ENCODE measurements around the gene LRP5. TPM values are rescaled to one million over a fixed set of nuclear protein-coding genes. Genes with fewer than 3 reads are reported as not detected.

The LRP5 gene
- 10 to 100 TPM; 27.3 to 60.1 (median 35.0) TPM for total RNA-seq

- H3K27me3 ChIP-seq: no peaks in the 10 kb centered on the region
- 20% methylated on average over 15 of the region's 85 CpGs for WGBS
- H3K27ac ChIP-seq: peak within 1 kb of the TSS; percentile 83
- peak within 1 kb of the TSS; percentile 74 for H3K4me3 ChIP-seq
- H3K4me1 ChIP-seq: peaks cover 36% of the 10 kb centered on the region
- TF ChIP-seq POLR2A (IDR thresholded peaks at IDR 0.05): no peak
- no peak for TF ChIP-seq EP300 (IDR thresholded peaks at IDR 0.05)
- TF ChIP-seq POLR2AphosphoS5 (IDR thresholded peaks at IDR 0.05): no peak
- TF ChIP-seq CTCF (IDR thresholded peaks at IDR 0.05): no peak
- no peaks in the 10 kb centered on the region for H3K36me3 ChIP-seq
- no peaks in the 10 kb centered on the region for H3K9me3 ChIP-seq
- DNase-seq (ENCODE audit: low spot score in 2 of 2): no peak
These were observed at the start of gene LRP5 for GRCh38 chr11:68312117-68312779. LRP5 (plus strand) TSS chr11:68312591; CDS start chr11:68312715, 124 bp downstream.

- Histone ChIP-seq H3K27me3 (no peaks in the 10 kb centered on the region), H3K9me3 (no peaks in the 10 kb centered on the region), H3K36me3 (peaks cover 68% of the 10 kb centered on the region), H3K27ac (no peak overlapping the region), H3K4me1 (no peaks in the 10 kb centered on the region), H3K4me3 (no peak overlapping the region)
- TF ChIP-seq EP300 (IDR thresholded peaks at IDR 0.05): no peak
- no peak for TF ChIP-seq CTCF (IDR thresholded peaks at IDR 0.05)
- peak in 1 of 2 donors; percentile 40 for DNase-seq (ENCODE audit: low spot score in 2 of 2)
- WGBS: 76% methylated on average over 12 of the region's 13 CpGs
These were observed 48.9 kb upstream of the LRP5 start for GRCh38 chr11:68263444-68264035.

GRCh38 chr11:68264244-68264643, 48.1 kb upstream of the LRP5 start:
- peaks cover 68% of the 10 kb centered on the region for H3K36me3 ChIP-seq
- H3K27ac ChIP-seq: no peak overlapping the region
- 100% methylated on average over 1 of the region's 1 CpG for WGBS
- H3K27me3 ChIP-seq: no peaks in the 10 kb centered on the region
- no peaks in the 10 kb centered on the region for H3K9me3 ChIP-seq
- peak in 1 of 2 donors; percentile 15 for DNase-seq (ENCODE audit: low spot score in 2 of 2)
- no peak overlapping the region for H3K4me3 ChIP-seq
- TF ChIP-seq CTCF (IDR thresholded peaks at IDR 0.05): no peak
- no peak for TF ChIP-seq POLR2AphosphoS5 (IDR thresholded peaks at IDR 0.05)
- no peak for TF ChIP-seq POLR2A (IDR thresholded peaks at IDR 0.05)
- peaks cover 4% of the 10 kb centered on the region for H3K4me1 ChIP-seq

GRCh38 chr11:68264741-68265540, 47.5 kb upstream of the LRP5 start:
- TF ChIP-seq EP300 (IDR thresholded peaks at IDR 0.05) (no peak), CTCF (IDR thresholded peaks at IDR 0.05) (no peak)
- peaks cover 68% of the 10 kb centered on the region for H3K36me3 ChIP-seq
- H3K27ac ChIP-seq: no peak overlapping the region
- H3K27me3 ChIP-seq: no peaks in the 10 kb centered on the region
- peak in 1 of 2 donors; percentile 33 for DNase-seq (ENCODE audit: low spot score in 2 of 2)
- peaks cover 11% of the 10 kb centered on the region for H3K4me1 ChIP-seq
- no peak overlapping the region for H3K4me3 ChIP-seq
- 86% methylated on average over 13 of the region's 13 CpGs for WGBS
- H3K9me3 ChIP-seq: no peaks in the 10 kb centered on the region

All from suprapubic skin (tissue), 4 donors.